K562 (cell line): ENCODE results near the gene SCYL1. TPM values are rescaled to one million over a fixed set of nuclear protein-coding genes. Genes with fewer than 3 reads are reported as not detected.

Experiments
- ARNT ChIP-seq, 2 experiments: fragments of 450-650 bp; IDR thresholded peaks; 2 replicates each; pipeline ENCODE4 v1.6.1; 2016; ENCODE audit warnings: mild to moderate bottlenecking in 1 of 2
- CGGBP1 ChIP-seq: fragments of 250-450 bp; sonication (Bioruptor Pico); IDR thresholded peaks from 2 replicates; pipeline ENCODE4 v1.9.0; 2021; ENCODE audit warnings: mild to moderate bottlenecking
- CTBP1 ChIP-seq: fragments of 450-650 bp; IDR thresholded peaks from 2 replicates; pipeline ENCODE4 v1.6.1; 2016; ENCODE audit warnings: borderline replicate concordance
- DLX4 ChIP-seq: fragments of 250-450 bp; sonication (Bioruptor Pico); IDR thresholded peaks from 2 replicates; pipeline ENCODE4 v1.6.1; 2021; ENCODE audit warnings: mild to moderate bottlenecking
- ERF ChIP-seq: fragments of 450-650 bp; formaldehyde crosslinking; IDR thresholded peaks from 2 replicates; pipeline ENCODE4 v1.4.0; 2020; ENCODE audit warnings: mild to moderate bottlenecking, mixed read lengths
- KLF13 ChIP-seq: fragments of 450-650 bp; IDR thresholded peaks from 2 replicates; pipeline ENCODE4 v1.6.1; 2016; ENCODE audit warnings: missing genetic modification characterization, low read depth, mild to moderate bottlenecking, missing compliant biosample characterization, moderate library complexity, borderline replicate concordance
- MAFK ChIP-seq: IDR thresholded peaks from 2 replicates; pipeline ENCODE4 v1.6.1; 2011; ENCODE audit warnings: low read length, improper control_type of control experiment
- NFIX ChIP-seq: fragments of 250-450 bp; sonication (Bioruptor Pico); IDR thresholded peaks from 2 replicates; pipeline ENCODE4 v1.4.0; 2020; ENCODE audit warnings: low read depth, mild to moderate bottlenecking, moderate library complexity
- NFRKB ChIP-seq: fragments of 450-650 bp; IDR thresholded peaks from 2 replicates; pipeline ENCODE4 v1.6.1; 2016; ENCODE audit warnings: low read depth
- POLR2A ChIP-seq: fragments of 450-650 bp; conservative IDR thresholded peaks from 2 replicates; pipeline ENCODE4 v1.6.1; 2016
- SMARCA5 ChIP-seq: fragments of 450-650 bp; IDR thresholded peaks from 2 replicates; pipeline ENCODE4 v1.6.1; 2016
- SREBF1 ChIP-seq: fragments of 150-350 bp; IDR thresholded peaks from 2 replicates; pipeline ENCODE4 v1.6.1; 2014; ENCODE audit warnings: antibody characterized with exemption, low read depth, low read length, borderline replicate concordance
- TCF15 ChIP-seq: fragments of 250-450 bp; sonication (Bioruptor Pico); IDR thresholded peaks from 2 replicates; pipeline ENCODE4 v1.8.0; 2022; ENCODE audit warnings: moderate library complexity, mild to moderate bottlenecking, inconsistent platforms
- THRAP3 ChIP-seq: fragments of 450-650 bp; IDR thresholded peaks from 2 replicates; pipeline ENCODE4 v1.6.1; 2016; ENCODE audit warnings: mild to moderate bottlenecking, inconsistent platforms, borderline replicate concordance
- USF1 ChIP-seq: sonication (generic); formaldehyde crosslinking; IDR thresholded peaks from 2 replicates; pipeline ENCODE4 v1.9.0; 2022; ENCODE audit warnings: mild to moderate bottlenecking, missing genetic modification reagents
- ZBTB2 ChIP-seq: fragments of 450-650 bp; IDR thresholded peaks from 2 replicates; pipeline ENCODE4 v1.6.1; 2016; ENCODE audit warnings: antibody characterized with exemption
- ZNF175 ChIP-seq: fragments of 200-800 bp; sonication (Bioruptor generic); IDR thresholded peaks from 2 replicates; pipeline ENCODE4 v1.6.1; 2016; ENCODE audit warnings: low read depth, mild to moderate bottlenecking, missing genetic modification characterization, missing compliant biosample characterization
- ZNF639 ChIP-seq, 2 experiments: fragments of 200-800 bp in 1 of 2; sonication (Bioruptor generic) in 1 of 2; sonication (generic) in 1 of 2; formaldehyde crosslinking in 1 of 2; IDR thresholded peaks in 1 of 2; conservative IDR thresholded peaks in 1 of 2; 2 replicates each; pipeline versions ENCODE4 v1.5.0 to v1.6.1; 2016 to 2020; ENCODE audit warnings: missing compliant biosample characterization in 1 of 2, missing genetic modification characterization in 1 of 2, missing genetic modification reagents in 1 of 2
- ZNF778 ChIP-seq: fragments of 450-650 bp; formaldehyde crosslinking; IDR thresholded peaks from 2 replicates; pipeline ENCODE4 v1.4.0; 2020; ENCODE audit warnings: mild to moderate bottlenecking, moderate library complexity
- polyA plus RNA-seq, 8 experiments: library from polyadenylated mRNA; depleted of rRNA in 4 of 8; stranded (reverse) in 5 of 8; unstranded in 3 of 8; fragments of >200 nt; fragmentation: Nextera tagmentation in 2 of 8; fragmentation: Illumina TruSeq in 1 of 8; extraction: Ambion mirVana in 2 of 8; extraction: Trizol in 1 of 8; gene quantifications; 2 replicates each; pipeline versions ENCODE4 v1.2.1 to v1.2.3, GENCODE V29; 2011 to 2014; ENCODE audit warnings: inconsistent platforms in 1 of 8, missing spikeins in 1 of 8
- total RNA-seq, 7 experiments: library from RNA; depleted of rRNA in 6 of 7; stranded (reverse); fragments of >200 nt in 6 of 7; fragmentation: Illumina TruSeq in 2 of 7; extraction: Trizol in 2 of 7; gene quantifications; 2 replicates each; pipeline versions ENCODE4 v1.2.1 to v1.2.3, GENCODE V29; 2011 to 2021; ENCODE audit warnings: low replicate concordance in 1 of 7

SCYL1 gene
- total and polyA plus RNA-seq, 9 of the 15 experiments (the other 6 are each of a cell fraction or from before 2014, with no cell fraction given), result 1.9 to 145 (median 57.6) TPM

GRCh38 chr11:65504674-65505465 is 20.0 kb upstream of the SCYL1 start (continued):
- TF ChIP-seq SREBF1 (no peak), KLF13 (tag) (no peak), CGGBP1 (peak; percentile 70; the same call in 1 of the 2 replicates), ERF (peak; percentile 28; the same call in 1 of the 2 replicates), THRAP3 (peak; percentile 11), ARNT (IDR thresholded peaks at IDR 0.05) (no peak), NFRKB (no peak), TCF15 (no peak), DLX4 (CRISPR knock-in tag) (peak; percentile 61; the same call in 1 of the 2 replicates), ZNF778 (CRISPR knock-in tag) (no peak), ZNF175 (no peak), POLR2A (no peak), ZNF639 (CRISPR knock-in tag; conservative IDR thresholded peaks at IDR 0.05 in 1 of 2, IDR thresholded peaks at IDR 0.05 in 1 of 2) (no peak; a peak in 1 of 4 replicates), MAFK (0 out of 2 replicates have a peak, but pooled peaks have one; percentile 4), USF1 (CRISPR knock-in tag) (no peak), CTBP1 (no peak), SMARCA5 (no peak), NFIX (CRISPR knock-in tag) (no peak), ZBTB2 (no peak)
